ENCODE data around the gene SLC6A3.

DNA sequence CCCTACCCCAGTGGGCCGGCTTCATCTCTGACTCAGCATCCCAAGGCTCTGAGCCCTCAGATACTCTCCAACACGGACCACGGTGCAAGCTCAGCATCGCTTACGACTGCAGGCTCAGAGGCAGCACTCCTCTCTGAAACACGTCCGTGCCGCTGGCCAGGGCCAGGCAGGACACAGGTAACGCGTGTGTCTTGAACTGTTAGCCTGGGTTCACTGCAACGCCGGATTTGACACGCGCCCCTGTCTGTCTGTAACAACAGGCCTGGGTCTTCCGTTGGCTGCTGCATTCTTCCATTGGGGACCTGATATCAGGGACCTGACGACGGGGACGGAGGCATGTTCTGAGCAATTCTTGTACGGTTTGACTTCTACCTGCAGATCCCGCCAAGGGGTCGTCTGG lies 6.4 kb downstream of the SLC6A3 start:
- TF ChIP-seq SIN3A (IDR thresholded peaks at IDR 0.05; ENCODE audit: borderline replicate concordance, insufficient read depth, low read depth, low read length): no peak
- TF ChIP-seq, protein P1, sequence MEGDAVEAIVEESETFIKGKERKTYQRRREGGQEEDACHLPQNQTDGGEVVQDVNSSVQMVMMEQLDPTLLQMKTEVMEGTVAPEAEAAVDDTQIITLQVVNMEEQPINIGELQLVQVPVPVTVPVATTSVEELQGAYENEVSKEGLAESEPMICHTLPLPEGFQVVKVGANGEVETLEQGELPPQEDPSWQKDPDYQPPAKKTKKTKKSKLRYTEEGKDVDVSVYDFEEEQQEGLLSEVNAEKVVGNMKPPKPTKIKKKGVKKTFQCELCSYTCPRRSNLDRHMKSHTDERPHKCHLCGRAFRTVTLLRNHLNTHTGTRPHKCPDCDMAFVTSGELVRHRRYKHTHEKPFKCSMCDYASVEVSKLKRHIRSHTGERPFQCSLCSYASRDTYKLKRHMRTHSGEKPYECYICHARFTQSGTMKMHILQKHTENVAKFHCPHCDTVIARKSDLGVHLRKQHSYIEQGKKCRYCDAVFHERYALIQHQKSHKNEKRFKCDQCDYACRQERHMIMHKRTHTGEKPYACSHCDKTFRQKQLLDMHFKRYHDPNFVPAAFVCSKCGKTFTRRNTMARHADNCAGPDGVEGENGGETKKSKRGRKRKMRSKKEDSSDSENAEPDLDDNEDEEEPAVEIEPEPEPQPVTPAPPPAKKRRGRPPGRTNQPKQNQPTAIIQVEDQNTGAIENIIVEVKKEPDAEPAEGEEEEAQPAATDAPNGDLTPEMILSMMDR (IDR thresholded peaks at IDR 0.05): no peak

All from Panc1 (cell line).